Left renal pelvis (tissue), 4 donors: ENCODE measurements around the gene DSTYK. TPM values are rescaled to one million over a fixed set of nuclear protein-coding genes. Genes with fewer than 3 reads are reported as not detected.

Source experiments
- polyA plus RNA-seq, 4 donors: library from polyadenylated mRNA; unstranded; fragments of 120-200 nt; gene quantifications; one replicate each; pipeline ENCODE4 v1.2.1, GENCODE V29; 2013; ENCODE audit not compliant: insufficient read length in 4 of 4

The DSTYK gene
- polyA plus RNA-seq, 4 donors: 16.4 to 20.4 (median 17.5) TPM

Other genes starting within 250 kb of the DSTYK start
- gene CNTN2, start 168.5 kb downstream of the DSTYK start, polyA plus RNA-seq: 1 to 10 TPM in 1 of 4 donors, under 1 TPM in 3; 0.67 to 1.6 (median 0.78) TPM
- gene TMEM81, start 127.2 kb downstream of the DSTYK start, polyA plus RNA-seq: 1 to 10 TPM; 2.9 to 5.1 (median 3.5) TPM
- 10 to 100 TPM; 17.1 to 24.2 (median 19.2) TPM for gene RBBP5, start 89.7 kb downstream of the DSTYK start, polyA plus RNA-seq
- gene TMCC2, start 16.2 kb upstream of the DSTYK start, polyA plus RNA-seq: 10 to 100 TPM in 1 of 4 donors, 1 to 10 TPM in 3; 6.3 to 18.4 (median 7.3) TPM
- 10 to 100 TPM in 2 of 4 donors, 1 to 10 TPM in 2; 1.1 to 13.5 (median 9.9) TPM for gene NUAK2, start 110.0 kb upstream of the DSTYK start, polyA plus RNA-seq
- 1 to 10 TPM; 1.6 to 8.5 (median 2.1) TPM for gene KLHDC8A, start 145.2 kb upstream of the DSTYK start, polyA plus RNA-seq
- 1 to 10 TPM in 3 of 4 donors, under 1 TPM in 1; 0.30 to 3.3 (median 2.7) TPM for gene LEMD1, start 210.4 kb upstream of the DSTYK start, polyA plus RNA-seq
- 1 to 10 TPM in 3 of 4 donors, under 1 TPM in 1; 0.34 to 3.3 (median 2.4) TPM for gene BLACAT1, start 244.3 kb upstream of the DSTYK start, polyA plus RNA-seq